ENCODE data around the gene ZNF280C. TPM values are rescaled to one million over a fixed set of nuclear protein-coding genes. Genes with fewer than 3 reads are reported as not detected.

The ZNF280C gene
- total and polyA plus RNA-seq, 3 donors from 2014 or later: 12.5 to 34.4 (median 24.5) TPM

DNA sequence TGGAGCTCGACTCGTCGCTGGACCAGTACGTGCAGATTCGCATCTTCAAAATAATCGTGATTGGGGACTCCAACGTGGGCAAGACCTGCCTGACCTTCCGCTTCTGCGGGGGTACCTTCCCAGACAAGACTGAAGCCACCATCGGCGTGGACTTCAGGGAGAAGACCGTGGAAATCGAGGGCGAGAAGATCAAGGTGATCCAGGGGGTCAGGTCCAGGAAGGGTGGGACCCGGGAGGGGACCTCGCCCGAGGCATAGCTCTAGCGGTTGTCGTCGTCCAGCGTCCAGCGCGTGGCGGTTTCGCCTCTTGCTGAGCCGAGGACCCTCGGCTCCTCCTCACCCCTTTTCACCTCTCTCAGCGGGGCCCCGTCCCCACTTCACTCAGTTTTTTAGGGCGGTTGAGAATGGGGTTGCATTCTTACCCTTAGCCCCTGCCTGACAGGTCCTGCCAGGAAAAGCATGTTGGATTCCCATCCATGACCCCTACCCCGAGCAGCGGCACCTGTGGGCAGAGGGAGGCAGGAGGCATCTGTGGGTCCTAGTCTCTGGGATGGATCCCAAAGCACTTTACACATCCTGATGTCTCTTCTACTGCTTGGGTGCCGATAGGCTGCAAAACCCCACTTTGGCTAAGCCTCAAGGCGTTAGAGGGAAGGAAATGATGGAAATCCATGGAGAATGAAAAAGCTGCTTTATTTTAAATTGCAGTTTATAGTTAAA, 96.4 kb downstream of the ZNF280C start:
- intact Hi-C loops (cut with DNase I; ENCODE audit: low total_unique reads): no loop called here
- WGBS, 2 donors: 8 to 32% methylated on average over 10 to 18 of the region's 34 CpGs

DNA sequence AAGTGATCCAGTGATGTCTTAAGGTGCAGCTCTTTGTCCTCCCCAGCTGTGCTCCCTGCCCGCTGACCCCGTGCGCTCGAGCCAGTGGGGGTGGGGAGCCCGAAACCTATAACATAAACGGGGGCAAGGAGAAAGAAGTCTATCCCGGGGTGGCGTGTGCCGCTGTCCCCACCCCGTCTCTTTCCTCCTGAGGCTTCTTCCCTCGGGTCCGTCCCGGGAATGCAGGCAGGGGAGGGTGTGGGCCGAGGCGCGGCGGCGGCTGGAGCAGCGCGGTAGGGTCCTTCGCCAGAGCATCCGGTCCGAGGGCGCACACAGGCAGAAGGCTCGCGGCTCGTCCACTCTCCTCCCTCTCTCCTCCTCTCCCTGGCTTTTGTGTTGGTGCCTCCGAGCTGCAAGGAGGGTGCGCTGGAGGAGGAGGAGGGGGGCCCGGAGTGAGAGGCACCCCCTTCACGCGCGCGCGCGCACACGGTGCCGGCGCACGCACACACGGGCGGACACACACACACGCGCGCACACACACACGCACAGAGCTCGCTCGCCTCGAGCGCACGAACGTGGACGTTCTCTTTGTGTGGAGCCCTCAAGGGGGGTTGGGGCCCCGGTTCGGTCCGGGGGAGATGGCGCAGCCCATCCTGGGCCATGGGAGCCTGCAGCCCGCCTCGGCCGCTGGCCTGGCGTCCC, 97.1 kb downstream of the ZNF280C start, which contains the start of gene RAB33A:
TSS of gene RAB33A (plus strand) at position 517 of the 681 bp plus-strand sequence. CDS start at position 618, 101 bp downstream.
- H3K27me3 ChIP-seq: no peaks in the 10 kb centered on the region
- intact Hi-C loops (cut with DNase I; ENCODE audit: low total_unique reads): no loop called here
- no peak for TF ChIP-seq POLR2A (IDR thresholded peaks at IDR 0.05)
- no peak for TF ChIP-seq CTCF (IDR thresholded peaks at IDR 0.05)
- H3K4me3 ChIP-seq: peak within 1 kb of the TSS; percentile 18 to 50
- H3K27ac ChIP-seq: no peak within 1 kb of the TSS
- H3K36me3 ChIP-seq (ENCODE audit: low read depth, missing control alignments): no peaks in the 10 kb centered on the region
- peaks cover 3% of the 10 kb centered on the region for H3K4me1 ChIP-seq
- 0% methylated on average over 3 to 5 of the region's 61 CpGs for WGBS, 2 donors
- H3K9me3 ChIP-seq: no peaks in the 10 kb centered on the region
- DNase-seq: peak; percentile 16

More for the DNA sequence above, 96.4 kb downstream of the ZNF280C start:
- Histone ChIP-seq H3K9me3 (no peaks in the 10 kb centered on the region), H3K4me3 (peak overlapping the region; percentile 18 to 50), H3K36me3 (ENCODE audit: low read depth, missing control alignments) (no peaks in the 10 kb centered on the region), H3K4me1 (no peaks in the 10 kb centered on the region), H3K27ac (no peak overlapping the region), H3K27me3 (no peaks in the 10 kb centered on the region)
- no peak for DNase-seq
- TF ChIP-seq POLR2A (IDR thresholded peaks at IDR 0.05) (no peak), CTCF (IDR thresholded peaks at IDR 0.05) (no peak)

DNA sequence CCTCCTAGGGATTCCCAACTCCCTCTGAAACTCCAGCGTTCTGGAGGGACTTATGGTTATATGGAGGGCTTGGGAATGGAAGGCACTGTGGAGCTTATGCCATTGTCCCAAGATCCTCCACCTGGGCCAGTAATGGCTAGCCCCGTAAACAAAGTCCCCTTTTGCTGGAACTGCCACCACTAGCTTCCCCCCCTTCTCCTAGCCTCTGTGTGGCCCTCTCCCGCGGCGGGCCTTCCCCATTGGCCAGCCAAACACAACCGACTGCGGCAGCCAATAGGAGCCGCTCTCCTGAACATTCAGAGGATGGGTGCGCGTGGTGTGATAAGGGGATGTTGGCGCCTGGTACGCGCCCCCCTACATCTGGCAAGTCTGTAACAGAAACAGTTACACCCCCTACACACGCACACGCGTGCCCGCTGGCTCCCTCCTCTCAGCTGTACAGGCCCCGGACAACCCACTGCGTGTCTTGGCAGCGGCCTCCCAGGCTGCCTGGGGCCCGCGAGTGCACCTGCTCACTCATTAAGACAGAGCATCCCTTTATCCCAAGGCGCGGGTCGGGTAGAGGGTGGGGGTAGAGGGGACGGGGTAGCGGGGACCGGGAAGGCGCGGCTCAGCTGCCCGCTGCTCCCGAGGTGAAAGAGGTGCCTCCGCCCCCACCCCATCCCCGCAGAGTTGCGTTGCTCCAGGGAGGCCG, 97.8 kb downstream of the ZNF280C start:
- peak; percentile 57 for DNase-seq
- WGBS, 2 donors: 2 to 20% methylated on average over 1 to 9 of the region's 36 CpGs
- intact Hi-C loops (cut with DNase I; ENCODE audit: low total_unique reads): no loop called here

GRCh38 chrX:130167040-130167439, 101.7 kb downstream of the ZNF280C start:
- intact Hi-C loops (cut with DNase I; ENCODE audit: low total_unique reads): no loop called here

More for the DNA sequence above, 97.8 kb downstream of the ZNF280C start:
- H3K4me3 ChIP-seq: peak overlapping the region; percentile 18 to 50
- no peak overlapping the region for H3K27ac ChIP-seq
- H3K27me3 ChIP-seq: no peaks in the 10 kb centered on the region
- H3K36me3 ChIP-seq (ENCODE audit: low read depth, missing control alignments): no peaks in the 10 kb centered on the region
- no peaks in the 10 kb centered on the region for H3K9me3 ChIP-seq
- no peak for TF ChIP-seq POLR2A (IDR thresholded peaks at IDR 0.05)
- no peak for TF ChIP-seq CTCF (IDR thresholded peaks at IDR 0.05)
- peaks cover 3% of the 10 kb centered on the region for H3K4me1 ChIP-seq

More at GRCh38 chrX:130167040-130167439, 101.7 kb downstream of the ZNF280C start:
- H3K9me3 ChIP-seq: no peaks in the 10 kb centered on the region
- 46 to 48% methylated on average over 4 of the region's 4 CpGs for WGBS, 2 donors
- TF ChIP-seq CTCF (IDR thresholded peaks at IDR 0.05): no peak
- TF ChIP-seq POLR2A (IDR thresholded peaks at IDR 0.05): no peak
- DNase-seq: no peak
- no peaks in the 10 kb centered on the region for H3K27me3 ChIP-seq
- no peak overlapping the region for H3K27ac ChIP-seq
- peaks cover 3% of the 10 kb centered on the region for H3K4me1 ChIP-seq
- no peak overlapping the region for H3K4me3 ChIP-seq
- H3K36me3 ChIP-seq (ENCODE audit: low read depth, missing control alignments): no peaks in the 10 kb centered on the region
